C4-2B (cell line): ENCODE results near the gene IDH3G.

Experiments used
- H3K27ac ChIP-seq: fragments of 450-650 bp; 2 replicates; pipeline ENCODE4 v1.5.1; 2017
- ZFX ChIP-seq: fragments of 450-650 bp; IDR thresholded peaks from 2 replicates; pipeline ENCODE4 v1.6.1; 2017
- TF ChIP-seq, protein P1 (sequence below): fragments of 450-650 bp; conservative IDR thresholded peaks from 2 replicates; pipeline ENCODE4 v1.5.1; 2017; ENCODE audit warnings: mild to moderate bottlenecking

Gene IDH3G

DNA sequence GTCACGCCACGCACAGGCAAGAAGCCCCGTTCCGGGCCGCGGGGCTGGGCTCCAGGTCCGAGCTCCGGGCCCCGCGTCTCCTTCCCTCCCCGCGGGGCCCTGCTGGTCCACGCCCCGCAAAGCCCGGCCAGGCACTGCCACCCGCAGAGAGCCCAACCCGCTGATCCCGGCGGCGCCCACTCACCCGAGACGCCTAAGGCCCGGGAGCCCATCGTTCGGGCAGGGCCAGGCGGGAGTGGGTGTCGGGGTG lies 35.3 kb upstream of the IDH3G start:
- no peak overlapping the region for H3K27ac ChIP-seq
- TF ChIP-seq ZFX, result no peak
- TF ChIP-seq, protein P1, sequence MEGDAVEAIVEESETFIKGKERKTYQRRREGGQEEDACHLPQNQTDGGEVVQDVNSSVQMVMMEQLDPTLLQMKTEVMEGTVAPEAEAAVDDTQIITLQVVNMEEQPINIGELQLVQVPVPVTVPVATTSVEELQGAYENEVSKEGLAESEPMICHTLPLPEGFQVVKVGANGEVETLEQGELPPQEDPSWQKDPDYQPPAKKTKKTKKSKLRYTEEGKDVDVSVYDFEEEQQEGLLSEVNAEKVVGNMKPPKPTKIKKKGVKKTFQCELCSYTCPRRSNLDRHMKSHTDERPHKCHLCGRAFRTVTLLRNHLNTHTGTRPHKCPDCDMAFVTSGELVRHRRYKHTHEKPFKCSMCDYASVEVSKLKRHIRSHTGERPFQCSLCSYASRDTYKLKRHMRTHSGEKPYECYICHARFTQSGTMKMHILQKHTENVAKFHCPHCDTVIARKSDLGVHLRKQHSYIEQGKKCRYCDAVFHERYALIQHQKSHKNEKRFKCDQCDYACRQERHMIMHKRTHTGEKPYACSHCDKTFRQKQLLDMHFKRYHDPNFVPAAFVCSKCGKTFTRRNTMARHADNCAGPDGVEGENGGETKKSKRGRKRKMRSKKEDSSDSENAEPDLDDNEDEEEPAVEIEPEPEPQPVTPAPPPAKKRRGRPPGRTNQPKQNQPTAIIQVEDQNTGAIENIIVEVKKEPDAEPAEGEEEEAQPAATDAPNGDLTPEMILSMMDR, result no peak

DNA sequence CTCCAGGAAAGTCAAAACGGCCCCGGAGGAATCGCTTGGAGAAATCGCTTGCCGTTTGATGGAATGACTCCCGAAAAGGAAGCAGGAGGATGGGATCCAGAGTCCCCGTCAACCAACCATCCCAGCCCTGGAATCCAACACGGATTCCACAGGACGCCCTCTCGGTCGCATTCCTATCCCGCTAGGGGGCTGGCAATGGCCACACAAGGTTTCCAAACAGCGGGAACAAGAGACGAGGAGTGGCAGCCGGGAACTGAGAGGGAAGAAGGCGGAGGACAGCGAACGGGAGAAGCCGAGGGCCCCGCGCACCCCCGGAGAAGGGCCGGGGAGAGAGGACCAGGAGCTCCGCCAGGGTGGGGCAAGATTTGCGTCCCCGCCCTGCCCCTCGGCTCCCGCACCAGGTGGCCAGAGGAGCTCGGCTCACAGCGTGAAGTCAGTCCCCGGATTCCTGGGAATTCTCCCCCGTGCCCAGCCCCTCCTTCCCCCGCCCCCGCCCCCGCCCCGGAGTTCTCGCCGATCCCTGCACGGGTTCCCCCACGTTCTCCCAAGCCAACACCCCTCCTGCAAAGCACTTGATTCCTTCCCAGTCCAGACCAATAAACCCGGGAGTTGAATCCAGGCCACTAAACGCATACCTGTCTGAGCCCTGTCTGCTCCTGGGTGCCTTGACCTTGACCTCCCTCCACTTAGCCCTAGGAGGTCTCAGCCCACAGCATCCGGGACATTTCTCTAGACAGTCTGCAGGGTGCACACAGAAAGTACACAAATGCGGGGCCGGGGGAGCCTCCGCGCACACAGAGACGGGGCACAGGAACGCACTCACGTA lies 34.8 kb upstream of the IDH3G start:
- no peak for TF ChIP-seq ZFX
- TF ChIP-seq, protein P1, result no peak
- no peak overlapping the region for H3K27ac ChIP-seq

DNA sequence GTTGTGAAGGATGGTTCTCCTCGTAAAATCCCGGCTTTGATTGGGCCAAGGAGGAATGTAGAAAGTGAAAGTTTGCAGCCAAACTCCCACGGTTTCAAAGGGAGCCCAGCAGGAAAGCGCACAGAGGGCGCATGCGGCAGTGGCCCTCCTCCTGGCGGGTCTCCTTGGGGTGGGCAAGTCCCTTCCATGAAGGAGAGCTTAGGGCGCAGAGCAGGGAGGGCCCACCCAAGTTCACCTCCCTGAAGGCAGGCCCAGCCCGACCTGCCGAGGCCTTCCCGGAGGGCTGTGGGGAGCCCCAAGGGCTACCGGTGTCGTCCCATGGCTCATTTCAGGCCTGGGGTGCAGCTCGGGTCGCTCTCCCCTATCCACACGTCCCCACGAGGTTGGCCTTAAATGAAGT lies 34.1 kb upstream of the IDH3G start:
- TF ChIP-seq, protein P1, result no peak
- no peak for TF ChIP-seq ZFX
- H3K27ac ChIP-seq, result no peak overlapping the region

DNA sequence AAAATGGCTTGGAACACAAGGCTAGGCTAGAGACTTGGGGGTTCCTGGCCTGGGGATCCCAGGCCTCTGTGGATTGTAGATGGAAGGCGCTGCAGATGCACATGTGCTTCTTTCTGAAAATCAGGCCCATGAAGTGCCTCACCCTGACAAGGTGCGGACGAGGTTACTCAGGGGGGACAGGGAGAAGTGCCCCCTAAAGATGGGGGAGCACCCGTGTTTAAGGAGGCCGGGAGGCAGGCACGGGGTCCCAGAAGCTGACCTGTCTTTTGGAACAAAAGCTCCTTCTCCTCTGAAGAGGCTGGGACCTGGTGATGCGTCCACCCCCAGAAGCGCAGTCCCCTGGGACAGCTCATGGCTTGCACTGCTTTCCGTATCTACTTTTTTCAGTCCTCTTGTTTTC lies 33.7 kb upstream of the IDH3G start:
- TF ChIP-seq, protein P1, result no peak
- TF ChIP-seq ZFX, result no peak
- H3K27ac ChIP-seq, result no peak overlapping the region

- H3K27ac ChIP-seq, result no peak overlapping the region
- TF ChIP-seq, protein P1, result no peak
- no peak for TF ChIP-seq ZFX
Observed at GRCh38 chrX:153827016-153827415, 32.8 kb upstream of the IDH3G start.

- H3K27ac ChIP-seq, result no peak overlapping the region
- TF ChIP-seq, protein P1, result no peak
- no peak for TF ChIP-seq ZFX
Observed at GRCh38 chrX:153825042-153825441, 30.9 kb upstream of the IDH3G start.

- H3K27ac ChIP-seq, result no peak overlapping the region
- TF ChIP-seq ZFX, result no peak
- TF ChIP-seq, protein P1, result no peak
Observed at GRCh38 chrX:153824348-153824747, 30.2 kb upstream of the IDH3G start.
